Endometrial microvascular endothelial cells (primary cell): ENCODE data around the gene MYO5B. TPM values are rescaled to one million over a fixed set of nuclear protein-coding genes. Genes with fewer than 3 reads are reported as not detected.
"Not testable (repeated sequence)": the region's sequence is repeated elsewhere in the genome, so short reads cannot be mapped to it uniquely, and the experiment has no call there.

Experiments used
- in situ Hi-C: cut with HindIII; loops from 2 replicates; pipeline ENCODE4 v1.10.0; 2017; ENCODE audit warnings: low sequenced_read_pairs, low pct_unique_long_range_greater_than_20kb; ENCODE audit errors: inconsistent ontology term
- total RNA-seq: library from RNA; depleted of rRNA; stranded (reverse); fragments of >200 nt; gene quantifications from one replicate; pipeline ENCODE4 v1.2.3, GENCODE V29; 2015; ENCODE audit errors: inconsistent ontology term

The MYO5B gene
- total RNA-seq, result 1.3 TPM

- in situ Hi-C loops, result no loop called here
Measured at GRCh38 chr18:50194631-50195532, at the start of gene MYO5B. Gene MYO5B (minus strand): TSS chr18:50195147. CDS start chr18:50194793, 354 bp downstream.

GRCh38 chr18:50241768-50242167 lies 46.8 kb upstream of the MYO5B start:
- in situ Hi-C loops, result not testable (repeated sequence)

- in situ Hi-C loops, result no loop called here
Measured at GRCh38 chr18:50240080-50240563, 45.2 kb upstream of the MYO5B start.

DNA sequence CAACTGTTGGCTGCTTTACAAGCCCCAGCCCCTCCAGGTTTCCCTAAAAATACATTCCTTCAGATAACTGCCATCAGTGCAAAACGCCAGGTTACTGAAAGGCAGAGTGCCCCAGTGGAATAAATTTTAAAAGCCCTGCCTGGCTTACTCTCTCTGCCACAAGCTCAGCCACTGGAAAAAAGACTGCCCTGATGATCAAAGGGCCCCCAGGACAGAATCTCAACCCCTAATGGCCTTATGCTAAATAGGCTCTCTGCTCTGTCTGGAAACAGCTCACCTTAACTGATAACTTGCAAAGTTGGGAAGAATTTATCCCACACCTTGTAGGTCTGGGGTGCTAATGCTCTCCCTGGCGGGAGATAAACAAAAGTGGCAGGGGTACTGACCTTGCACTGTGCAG lies 37.5 kb upstream of the MYO5B start:
- in situ Hi-C loops, result no loop called here

DNA sequence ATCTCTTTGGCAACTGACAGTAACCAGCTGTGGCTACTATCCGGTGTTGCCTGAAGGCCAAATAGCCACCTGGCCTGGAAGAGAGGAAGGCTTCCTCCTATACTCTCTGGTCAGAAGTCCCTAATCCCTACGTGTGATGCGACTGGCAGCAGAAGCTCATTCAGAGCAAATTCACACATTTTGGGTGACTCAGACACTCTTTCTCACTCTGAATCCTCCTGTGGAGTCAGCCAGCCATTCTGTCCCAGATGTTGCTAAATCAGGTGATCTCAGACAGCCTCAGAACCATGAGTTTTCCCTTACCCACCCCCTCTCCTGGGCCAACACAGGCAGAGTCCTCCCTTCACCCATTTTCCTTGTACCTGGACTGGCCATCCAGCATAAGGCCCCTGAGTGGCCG lies 36.7 kb upstream of the MYO5B start:
- in situ Hi-C loops, result no loop called here

DNA sequence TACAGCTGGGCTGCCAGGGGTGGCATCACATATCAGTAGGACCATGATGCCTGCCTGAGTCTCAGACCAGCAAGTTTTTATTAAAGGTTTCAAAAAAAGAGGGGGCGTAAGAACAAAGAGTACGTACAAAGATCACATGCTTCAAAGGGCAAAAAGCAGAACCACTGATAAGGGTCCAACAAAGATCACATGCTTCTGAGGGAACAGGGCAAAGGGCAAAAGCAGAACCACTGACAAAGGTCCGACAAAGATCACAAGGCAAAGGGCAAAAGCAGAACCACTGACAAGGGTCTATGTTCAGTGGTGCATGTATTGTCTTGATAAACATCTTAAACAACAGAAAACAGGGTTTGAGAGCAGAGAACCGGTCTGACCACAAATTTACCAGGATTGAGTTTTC lies 25.3 kb upstream of the MYO5B start:
- in situ Hi-C loops, result not testable (repeated sequence)

DNA sequence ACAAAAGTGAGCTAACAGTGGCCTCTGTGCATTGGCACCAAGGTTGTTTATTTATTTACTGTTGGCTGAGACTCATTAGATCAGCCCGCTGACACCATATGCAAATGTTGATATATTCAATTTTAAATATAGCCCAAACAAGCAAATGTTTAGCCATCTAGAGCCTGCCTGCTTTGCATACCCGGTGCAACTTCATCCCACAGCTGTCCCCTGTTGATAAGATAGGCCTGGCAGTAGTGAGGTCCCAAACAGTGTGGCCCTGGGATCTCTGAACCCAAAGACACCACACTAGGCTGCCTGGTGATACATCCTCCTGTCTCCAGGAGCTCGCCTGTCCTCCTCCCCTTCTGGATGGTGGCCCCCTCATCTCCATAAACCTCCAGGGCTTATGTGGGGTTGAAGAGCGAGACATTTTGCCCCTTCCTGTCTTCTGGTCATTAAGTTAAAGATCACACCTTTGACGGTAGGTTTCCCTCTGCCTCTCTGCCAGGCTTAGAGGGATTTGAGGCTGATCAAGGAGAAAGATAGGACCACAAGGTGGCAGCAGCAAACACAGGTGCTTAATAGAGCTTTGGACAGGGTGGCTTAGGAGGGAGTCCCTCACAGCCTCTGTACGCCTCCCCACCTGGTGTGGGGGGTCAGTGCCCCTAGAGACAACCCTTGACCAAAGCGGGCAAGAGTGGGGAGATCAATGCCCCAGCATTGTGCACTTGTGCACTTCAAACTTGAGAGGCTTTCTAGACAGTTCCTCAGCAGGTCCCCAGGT lies 23.7 kb upstream of the MYO5B start:
- in situ Hi-C loops, result no loop called here

DNA sequence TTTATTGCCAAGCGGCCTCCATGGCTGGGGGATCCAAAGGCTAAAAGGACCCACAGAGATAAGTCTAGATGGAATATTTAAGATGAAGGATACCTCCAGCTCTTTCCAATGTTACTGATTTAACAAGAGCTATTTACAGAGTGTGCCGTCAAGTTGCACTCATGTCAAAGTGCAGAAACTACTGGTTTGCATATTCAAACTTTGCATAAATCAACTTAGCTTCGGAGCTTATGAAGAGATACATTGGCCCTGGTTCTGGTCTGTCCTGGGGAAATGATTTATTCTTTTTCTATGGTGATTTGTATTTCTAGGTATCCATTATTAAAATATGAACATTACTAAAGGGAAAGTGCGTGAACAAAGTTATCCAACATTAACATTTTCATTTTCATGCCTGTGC lies 14.4 kb upstream of the MYO5B start:
- in situ Hi-C loops, result no loop called here

DNA sequence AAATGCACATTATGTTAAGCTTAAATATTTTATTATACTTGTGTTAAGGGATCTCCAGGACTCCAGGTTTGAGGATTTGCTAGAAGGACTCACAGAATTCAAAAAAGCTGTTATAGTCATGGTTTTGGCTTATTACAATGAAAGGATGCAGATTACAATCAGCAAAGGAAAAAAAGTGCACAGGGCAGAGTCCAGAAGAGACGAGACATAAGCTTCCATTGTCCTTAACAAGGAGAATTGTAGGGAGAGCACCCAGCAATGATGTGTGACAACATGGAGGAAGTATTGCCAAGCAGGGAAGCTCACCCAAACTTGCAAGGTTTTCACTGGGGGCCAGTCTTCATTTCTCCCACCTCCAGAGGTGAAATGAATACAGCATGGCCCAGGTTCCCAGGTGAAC lies 12.8 kb upstream of the MYO5B start:
- in situ Hi-C loops, result no loop called here

- in situ Hi-C loops, result no loop called here
Measured at GRCh38 chr18:50203801-50204604, 9.1 kb upstream of the MYO5B start.

GRCh38 chr18:50201476-50202018 lies 6.6 kb upstream of the MYO5B start:
- in situ Hi-C loops, result no loop called here

GRCh38 chr18:50199921-50200320 lies 5.0 kb upstream of the MYO5B start:
- in situ Hi-C loops, result no loop called here

DNA sequence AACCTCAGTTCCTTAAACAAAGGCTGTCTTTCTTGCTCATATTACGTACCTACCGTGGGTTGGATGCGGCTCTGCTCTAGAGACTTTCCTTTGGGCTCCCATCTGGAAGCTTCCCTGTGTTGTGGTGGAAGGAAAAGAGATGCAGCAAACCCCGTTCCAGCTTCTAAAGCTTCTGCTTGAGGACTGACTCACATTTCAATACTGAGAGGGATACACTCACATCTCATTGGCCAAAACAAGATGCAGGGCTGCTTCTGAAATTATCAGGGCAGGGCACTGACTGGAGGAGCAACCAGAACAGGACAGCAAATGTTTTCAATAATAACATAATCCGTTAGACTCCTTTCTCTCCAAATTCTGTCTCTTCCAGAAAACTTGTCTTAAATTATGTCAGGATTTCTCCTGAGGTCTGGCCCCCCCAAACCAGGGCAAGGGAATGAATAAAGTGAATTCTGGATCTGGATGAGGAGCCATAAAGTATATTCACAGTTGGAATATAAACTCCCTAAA lies 4.5 kb upstream of the MYO5B start:
- in situ Hi-C loops, result no loop called here

- in situ Hi-C loops, result no loop called here
Measured at GRCh38 chr18:50196261-50196660, 1.3 kb upstream of the MYO5B start.

- in situ Hi-C loops, result no loop called here
Measured at GRCh38 chr18:50195689-50196088, 742 bp upstream of the MYO5B start.

DNA sequence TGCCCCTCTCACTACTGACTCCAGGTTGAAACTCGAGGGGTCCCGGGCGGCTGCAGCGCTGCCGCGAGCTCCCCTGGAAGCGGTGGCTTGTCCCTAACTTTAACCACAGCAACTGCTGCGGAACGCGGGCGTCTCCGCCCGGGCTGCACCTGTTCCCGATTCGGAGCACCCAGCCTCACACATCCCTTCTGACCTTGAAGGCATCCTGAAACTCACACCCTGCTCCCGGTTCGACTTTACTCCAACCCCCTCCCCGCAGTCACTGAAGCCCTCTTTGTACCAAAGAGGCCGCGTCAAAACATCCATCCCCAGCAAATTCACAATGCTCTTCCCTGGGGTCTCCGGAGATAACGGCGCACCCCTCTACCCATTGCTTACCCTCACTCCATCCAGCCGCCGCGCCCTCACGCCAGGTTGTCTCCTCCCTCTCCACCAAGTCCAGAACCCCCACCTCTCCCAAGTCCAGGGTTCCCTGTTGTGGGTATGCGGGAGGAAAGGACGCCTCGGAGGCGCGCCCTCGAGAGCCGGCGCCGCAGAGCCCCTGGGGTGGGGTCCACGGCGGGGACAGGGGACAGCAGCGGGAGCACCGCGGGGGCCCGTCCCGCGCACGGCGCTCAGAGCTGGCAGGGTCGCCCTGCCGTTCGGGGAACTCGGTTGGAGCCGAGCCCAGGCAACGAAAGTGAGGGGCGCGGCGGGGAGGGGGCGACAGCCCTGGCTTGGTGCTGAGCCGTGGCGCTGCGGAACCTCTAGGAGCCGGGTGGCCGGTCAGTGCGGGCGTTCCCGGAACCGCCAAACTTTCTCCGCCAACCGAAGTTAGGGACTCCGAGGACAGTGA lies 934 bp downstream of the MYO5B start:
- in situ Hi-C loops, result no loop called here

DNA sequence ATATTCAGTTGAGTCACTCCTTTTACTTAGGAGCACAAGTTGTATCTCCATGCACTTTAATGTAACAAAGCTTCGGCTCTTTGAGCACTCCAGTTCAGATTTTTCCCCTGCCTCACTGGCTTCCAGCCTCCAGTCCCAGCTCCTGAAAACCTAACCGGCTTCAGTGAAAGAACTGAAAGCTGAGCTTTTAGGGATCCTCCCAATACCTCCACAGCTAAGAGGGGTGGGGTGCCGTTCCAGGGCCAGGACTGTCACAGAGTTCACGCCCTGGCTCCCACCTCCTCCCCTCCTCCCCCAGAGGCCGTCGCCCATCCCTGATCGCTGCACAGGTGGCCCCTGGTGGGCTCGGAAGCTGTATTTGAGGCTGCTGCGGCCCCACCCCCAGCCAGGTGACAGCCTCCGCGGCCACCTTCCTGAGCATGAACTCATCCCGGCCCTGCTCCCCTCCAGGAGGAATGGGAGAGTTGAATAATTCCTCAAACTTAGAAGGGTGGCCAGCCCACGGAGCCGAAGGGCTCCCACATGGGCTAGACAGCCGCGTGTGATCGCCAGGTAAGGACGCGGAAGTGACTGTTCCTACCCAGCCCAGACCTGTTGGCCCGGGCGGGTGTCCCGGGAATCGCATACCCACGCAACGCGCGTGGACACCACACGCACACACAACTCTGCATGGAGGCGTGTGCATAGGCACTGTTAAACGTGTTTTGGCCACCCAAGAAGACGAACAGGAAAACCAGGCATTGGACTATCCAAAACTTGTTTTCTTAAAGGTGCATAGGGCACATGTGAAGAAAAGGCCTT lies 1.8 kb downstream of the MYO5B start:
- in situ Hi-C loops, result no loop called here
